ELF-1 (cell line): Measurements from ENCODE around the gene KAZN.

Experiments
- DNase-seq: peaks from one replicate; pipeline ENCODE4 v3.0.0-alpha.2; 2016; ENCODE audit warnings: low read depth, low spot score

Gene KAZN

DNA sequence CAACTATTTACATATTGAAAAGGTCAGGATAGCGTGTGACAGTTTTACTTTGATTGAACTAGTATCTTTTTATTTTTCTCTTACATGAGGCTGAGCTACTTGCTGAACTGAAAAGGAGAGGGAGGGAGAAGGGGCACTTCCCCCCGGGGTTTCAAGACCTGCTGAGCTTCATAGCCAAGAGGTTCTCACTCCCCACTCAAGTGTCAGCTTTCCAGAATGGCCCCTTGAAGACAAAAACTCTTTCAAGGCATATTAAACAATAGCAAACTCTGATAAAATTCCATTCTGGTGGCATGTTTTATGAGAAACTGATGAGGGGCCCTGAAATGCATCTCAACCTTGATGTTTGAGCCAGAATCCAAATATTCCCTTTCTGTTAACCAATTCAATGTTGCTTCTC, 143.0 kb downstream of the KAZN start:
- no peak for DNase-seq

DNA sequence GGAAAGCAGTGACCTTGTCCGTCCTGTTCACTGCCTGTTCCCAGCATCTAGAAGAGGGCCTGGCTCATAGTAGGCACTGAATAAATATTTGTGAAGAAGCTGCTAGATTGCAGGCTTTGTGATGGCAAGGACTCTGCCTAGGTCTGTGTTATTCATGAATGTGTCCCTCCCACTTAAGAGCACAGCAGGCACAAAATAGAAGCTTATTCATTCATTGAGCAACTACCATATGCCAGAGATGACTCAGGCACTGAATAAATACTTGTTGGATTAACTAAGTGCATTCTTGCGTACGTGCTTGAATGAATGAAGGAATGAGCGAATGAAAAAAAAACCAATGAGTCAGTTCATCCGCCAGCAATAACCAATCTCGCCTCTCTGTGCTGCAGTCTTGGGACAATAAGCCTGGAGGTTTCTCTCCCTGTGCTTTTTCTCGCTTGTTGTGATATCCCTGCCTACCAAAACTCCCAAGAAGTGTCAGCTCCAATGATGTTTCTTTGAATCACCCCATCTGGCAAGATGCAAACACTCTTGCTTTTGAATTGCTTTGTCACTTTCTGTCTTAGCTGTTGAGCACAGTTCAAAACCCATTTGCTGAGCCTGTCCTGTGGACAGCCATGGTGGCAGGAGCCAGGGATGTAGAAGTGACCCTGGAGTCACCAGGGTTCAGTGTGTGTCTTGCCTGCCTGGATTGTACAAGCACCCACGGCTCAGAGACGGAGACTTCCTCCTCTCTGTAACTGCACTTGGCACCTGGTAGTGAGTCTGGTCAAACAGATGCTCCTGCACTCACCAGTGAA, 143.9 kb downstream of the KAZN start:
- DNase-seq: peak; percentile 32

DNA sequence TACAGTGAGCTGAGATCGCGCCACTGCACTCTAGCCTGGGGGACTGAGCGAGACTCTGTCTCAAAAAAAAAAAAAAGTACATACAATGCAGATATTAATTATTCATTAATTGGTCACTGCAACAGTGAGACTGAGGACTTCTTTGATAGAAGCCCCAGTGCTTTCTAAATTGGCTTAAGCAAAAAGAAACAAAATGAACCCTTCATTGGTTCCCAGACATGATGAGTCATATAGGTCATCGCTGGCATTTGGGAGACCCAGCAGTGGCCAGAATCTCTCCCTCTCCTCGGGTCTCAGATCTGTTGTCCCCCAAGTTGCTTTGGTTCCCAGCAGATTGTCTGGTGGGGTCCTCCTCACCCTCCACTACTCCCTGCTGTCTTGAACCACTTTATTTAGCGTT, 144.9 kb downstream of the KAZN start:
- no peak for DNase-seq

DNA sequence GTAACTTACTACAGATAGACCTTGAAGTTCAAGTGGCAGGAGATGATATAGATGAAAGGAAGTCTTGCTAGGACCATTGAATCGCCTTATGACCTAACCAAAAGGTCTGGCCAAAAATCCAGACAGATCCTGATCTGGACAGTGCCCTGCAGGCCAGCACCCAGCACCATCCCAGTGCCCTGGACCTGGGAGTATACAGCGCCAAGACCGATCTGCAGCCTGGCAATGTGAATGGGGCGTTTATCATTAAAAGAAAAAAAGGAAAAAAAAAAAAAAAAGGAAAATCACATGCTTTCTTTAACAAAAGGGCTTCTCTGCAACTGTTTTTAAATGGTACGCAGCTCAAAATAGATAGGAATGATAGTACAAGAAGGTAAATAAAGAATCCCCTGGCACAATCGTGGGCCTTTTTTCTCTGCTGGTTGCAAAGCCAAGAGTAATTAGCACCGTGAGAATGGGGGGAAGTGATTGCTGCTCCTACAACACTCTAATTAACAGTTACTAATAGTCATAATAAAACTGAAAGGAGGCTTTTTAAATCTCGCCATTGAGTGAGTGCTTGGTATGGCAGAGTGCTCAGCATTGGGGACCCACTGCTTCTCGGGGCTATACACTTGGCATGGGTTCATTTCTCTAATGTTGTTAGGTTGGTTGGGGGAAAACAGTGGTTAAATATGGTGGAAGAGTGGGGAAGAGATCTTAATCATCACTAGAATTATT, 146.7 kb downstream of the KAZN start:
- DNase-seq: no peak

DNA sequence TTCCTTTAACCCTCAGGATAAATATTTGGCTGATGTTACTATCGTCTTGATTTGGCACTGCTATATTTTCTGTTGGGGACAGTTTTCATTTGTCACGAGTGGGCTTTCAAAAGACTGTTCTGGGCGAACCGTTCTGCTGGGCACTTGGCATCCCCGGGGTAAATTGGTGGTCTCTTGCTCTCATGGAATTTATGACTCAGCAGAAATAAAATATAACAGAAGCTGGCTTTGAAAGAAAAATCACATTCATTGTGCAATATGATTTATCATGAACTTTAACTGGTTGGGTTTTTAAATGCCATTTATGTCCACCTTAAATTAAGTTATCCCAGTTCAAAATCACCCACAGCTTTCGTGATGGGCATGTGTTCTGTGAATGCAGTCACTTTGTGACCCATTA, 147.3 kb downstream of the KAZN start:
- DNase-seq: no peak

DNA sequence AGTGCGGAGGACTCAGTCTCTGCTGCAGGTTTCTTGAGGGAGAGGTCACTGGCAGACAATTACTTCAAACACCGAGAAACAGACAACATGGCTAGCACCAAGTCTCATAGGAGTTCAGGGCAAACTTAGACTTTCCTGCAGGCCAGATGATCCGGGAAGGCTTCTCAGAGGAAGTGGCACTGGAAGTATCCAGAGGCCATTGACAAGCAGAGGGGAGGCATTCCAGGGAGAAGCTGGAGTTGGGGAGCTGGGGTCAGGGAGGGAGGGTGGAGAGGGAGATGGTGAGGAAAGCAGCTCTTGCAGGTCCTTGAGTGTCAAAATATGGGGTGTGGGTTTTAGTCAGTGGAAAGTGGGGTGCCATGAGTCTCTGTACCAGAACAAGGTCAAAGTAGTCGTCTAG, 147.9 kb downstream of the KAZN start:
- DNase-seq: no peak

DNA sequence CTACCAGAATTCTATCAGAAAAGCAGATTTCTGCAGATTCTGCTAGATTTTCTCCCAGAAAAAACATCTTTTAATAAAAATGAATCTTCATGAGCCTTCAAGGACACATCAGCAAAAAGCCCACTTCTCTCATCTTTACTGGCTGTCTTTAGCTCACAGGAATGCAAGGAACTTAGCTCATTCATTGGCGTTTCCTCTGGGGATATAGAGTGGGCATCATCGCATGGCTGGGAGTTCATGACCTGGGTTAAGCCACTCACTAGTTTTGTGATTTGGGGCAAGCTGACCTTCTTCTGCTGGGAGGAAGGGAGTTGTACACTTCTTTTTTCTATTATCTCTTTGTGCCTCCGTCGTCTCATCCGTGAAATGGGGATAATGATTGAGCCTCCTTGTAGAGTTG, 149.7 kb downstream of the KAZN start:
- DNase-seq: no peak

DNA sequence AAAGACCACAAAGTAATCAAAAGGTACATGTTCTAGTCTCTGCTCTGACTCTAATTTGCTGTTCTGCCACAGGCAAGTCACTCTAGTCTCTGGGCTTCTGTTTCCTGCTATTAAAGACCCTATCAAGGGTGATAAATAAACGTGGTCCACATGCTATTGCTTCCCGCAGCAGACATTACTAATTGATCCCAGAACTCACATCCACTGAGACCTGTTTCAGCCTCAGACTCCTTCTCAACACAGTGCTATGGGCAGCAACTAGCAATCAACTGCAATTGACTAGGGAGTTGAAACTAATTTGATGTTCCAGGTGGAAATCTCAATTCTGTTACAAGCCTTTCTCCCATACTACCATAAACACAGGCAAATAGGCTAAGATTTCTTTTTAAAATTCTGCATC, 150.5 kb downstream of the KAZN start:
- DNase-seq: no peak

DNA sequence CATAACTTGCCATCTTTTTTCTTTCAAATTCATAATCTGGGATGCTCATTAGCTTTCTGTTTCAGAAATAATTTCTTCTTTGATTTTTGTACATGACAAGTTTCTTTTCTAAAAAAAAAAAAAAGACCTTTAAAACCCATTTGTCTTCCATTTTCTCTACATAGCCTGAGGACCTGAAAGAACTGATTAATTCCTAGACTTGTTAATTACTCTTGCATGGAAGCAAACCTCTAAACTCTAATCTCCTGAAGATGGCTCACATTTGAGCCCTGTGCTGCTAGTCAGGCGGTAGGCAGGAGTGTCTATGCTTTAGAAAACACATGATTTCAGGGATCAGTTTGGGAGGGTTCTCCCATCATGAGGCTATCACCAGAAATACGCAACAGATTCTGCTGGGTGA, 152.0 kb downstream of the KAZN start:
- no peak for DNase-seq

DNA sequence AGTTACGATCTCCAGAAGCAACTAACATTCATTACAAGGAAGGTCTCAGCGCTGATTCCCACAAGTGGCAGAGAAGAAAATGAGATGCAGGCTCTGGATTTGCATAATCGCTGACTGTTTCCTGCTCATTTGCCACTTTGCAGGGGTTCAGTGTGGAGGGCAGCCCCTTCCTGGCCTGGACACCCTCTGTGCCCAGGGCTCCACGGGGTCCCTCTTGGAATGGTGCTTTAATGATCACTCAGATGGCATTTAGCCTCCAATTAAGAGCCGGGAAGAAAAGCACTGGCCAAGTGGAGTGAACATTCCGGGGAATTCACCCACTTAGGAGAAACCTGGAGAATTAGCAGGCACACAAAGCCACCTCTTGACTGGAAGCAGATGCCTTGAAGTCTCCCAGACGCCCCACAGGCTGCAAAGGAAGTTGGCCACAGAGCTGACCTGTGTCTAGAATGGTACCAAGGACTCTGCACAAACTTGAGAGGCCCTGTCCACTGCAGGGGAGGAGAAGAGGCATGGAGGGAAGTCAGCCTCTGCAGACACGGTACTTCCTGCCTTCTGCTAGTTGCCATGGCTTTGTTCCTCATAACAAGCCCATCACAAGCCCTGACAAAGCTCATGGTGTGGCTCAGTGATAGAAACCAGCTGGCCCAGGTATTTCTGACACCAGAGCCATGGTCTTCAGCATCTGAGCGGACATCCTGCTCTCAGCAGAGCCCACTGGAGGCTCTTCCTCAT, 157.2 kb downstream of the KAZN start:
- peak; percentile 33 for DNase-seq

DNA sequence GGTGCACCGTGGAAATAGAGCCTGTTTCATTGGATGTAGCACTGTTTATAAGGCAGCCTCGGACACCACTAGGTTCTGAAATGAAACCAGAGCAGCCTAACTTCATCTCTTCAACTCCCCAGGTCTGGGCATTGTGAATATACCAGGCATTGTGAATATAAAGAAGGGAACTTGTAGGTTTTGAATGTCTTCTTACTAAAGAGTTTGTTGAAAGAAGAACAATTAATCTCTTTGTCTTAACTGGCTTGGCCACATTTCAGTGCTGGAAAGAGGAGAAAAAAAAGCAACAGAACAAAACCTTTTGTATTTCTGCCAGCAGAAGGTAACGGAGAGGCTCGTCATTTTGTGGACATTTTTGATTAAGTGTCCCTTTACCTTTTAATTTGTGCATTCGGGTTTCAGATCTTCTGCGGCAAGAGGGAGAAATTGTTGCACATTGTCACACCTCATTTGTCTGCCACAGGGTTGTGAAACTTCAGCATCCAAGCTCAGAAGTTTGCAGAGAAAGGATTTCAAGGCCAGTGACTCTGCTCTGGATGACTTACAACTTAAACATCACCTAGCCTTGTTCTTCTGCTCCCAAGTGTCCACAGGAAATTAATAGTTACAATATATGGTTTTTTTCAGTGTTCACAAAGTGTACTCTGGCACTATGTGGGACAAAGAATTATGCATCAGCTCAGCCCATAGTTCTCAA, 158.3 kb downstream of the KAZN start:
- no peak for DNase-seq

DNA sequence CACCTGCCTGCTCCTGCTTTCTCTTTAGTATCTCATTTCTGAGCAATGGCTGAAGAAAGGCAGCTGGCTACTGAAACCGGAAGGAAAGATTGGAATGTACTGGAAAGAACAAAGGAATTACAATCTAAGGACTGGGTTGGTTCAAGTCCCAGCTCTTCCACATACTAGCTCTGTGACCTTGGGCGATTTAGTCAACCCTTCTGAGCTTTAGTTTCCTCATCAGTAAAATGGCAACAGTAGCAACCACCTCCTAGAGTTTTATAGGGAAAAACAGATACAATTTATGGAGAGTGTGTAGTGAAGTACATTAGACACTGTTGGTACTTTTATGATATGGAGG, 158.8 kb downstream of the KAZN start:
- DNase-seq: no peak

DNA sequence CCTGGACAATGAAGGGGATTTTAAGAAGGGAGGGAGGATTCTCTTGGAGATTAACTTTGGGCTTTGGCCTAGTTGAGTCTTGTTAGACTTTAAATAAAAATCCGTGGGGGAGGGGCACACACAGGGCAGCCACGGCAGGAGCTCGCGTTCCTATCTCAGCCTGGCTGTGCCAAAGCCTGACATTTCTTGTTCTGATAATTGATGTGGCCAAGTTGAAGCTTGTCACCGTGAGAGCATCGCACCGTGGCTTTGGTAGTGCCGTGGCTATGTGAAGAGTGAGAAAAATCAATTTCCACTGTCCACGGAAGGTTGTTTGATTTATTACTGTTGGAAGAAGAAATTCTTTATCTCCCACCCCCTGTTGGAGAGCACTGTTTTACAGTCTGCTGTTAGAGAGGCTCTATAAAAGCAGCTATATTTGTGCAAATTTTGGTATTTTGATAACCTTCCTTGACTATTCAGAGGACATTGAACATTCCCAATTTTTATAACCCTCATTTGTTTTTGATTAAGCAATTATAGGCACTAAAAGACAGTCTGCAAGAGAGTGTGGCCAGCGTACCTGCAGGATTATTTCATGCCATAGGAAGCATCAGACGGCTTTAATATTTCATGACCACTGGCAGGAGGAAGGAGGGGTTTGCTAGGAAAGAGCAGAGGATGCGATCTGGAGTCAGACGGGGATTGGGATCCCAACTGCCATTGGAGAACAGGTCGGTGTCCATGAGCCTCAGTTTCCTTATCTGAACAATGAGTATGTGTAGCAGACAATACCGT, 160.7 kb downstream of the KAZN start:
- no peak for DNase-seq

DNA sequence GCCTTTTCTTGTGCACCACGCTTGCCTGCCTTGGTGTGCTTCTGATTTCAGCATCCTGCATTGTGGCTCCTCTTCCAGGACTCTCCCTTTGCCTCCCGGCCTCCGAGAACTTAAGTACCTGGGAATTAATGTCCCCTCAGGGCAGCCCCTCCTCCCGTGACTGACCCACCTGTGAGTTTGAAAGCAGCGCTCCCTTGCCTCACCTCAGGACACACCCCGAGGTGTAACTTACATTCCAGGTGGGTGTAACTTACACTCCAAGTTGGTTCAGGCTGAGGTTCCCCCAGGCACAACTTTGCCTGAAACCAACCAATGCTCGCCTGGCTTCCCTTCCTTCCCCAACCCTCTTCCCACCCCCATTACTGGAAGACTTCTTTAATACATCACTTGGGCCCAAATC, 161.4 kb downstream of the KAZN start:
- peak; percentile 77 for DNase-seq

DNA sequence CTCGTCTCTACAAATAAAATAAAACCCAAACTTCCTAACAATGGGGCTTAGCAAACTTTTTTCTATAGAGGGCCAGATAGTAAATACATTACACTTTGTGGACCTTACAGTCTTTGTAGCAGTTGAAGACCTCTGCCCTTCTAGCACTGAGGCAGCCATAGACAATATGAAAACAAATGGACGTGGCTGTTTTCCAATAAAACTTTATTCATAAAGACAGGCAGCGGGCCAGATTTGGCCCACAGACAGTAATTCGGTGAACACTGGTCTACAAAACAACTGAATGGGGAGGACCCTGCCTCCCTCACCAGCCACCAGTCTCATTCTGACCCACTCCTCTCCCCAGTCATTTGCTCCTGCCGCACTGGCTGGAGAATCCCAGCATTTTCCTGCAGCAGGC, 162.3 kb downstream of the KAZN start:
- no peak for DNase-seq

DNA sequence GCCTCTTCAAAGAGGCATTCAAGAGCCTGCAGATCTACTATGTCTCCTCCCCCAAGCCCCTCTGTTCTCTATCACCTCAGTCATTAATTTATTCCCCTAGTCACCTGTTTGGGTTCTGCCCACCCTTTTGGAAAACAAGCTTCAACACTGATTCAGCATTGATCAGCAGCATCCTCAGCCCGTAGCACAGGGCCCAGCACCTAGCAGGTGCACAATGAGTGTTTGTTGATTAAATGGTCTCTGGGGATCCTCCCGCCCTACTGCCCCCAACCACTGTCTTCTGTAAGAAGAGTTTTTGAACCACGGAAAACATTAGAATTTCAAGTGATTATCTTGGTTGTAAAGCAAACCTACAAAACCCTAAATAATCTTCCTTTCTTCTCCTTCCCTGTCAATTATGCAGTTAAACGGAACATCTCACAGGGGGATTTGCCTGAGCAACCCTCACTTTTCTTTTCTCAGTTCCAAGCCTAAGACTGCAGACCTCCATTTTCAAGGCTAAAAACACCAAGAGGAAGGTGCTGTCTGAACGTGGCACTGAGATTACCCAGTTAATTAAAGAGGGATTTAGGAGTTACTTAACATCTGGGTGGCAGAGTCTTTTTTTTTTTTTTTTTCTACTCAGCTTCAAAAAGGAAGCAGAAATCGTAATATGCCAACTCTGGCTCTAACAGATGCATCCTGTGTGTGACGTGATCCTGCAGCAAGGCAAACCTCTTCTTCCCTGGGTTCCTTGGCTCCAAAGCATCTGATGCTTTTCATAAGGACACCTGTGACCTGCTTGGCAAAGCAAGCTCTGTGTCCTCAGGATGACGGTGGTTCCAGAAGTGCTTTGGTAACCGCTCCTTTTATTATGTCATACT, 163.0 kb downstream of the KAZN start:
- DNase-seq: no peak

DNA sequence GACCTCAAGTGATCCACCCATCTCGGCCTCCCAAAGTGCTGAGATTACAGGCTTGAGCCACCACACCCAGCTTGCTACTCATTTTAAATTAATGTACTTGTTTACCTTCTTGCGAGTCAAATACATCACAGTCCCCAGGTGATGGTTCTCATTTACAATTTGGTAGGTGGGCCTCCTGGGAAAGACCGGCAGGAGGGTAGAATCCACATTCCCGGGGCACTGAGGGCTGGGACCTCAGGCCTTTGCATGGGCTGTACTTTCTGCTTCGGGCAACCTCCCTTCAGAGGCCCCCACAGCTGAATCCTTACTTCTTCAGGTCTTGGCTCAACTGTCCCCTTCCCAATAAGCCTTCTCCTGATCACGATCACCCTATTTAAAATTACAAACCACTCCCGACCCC, 165.5 kb downstream of the KAZN start:
- peak; percentile 31 for DNase-seq

DNA sequence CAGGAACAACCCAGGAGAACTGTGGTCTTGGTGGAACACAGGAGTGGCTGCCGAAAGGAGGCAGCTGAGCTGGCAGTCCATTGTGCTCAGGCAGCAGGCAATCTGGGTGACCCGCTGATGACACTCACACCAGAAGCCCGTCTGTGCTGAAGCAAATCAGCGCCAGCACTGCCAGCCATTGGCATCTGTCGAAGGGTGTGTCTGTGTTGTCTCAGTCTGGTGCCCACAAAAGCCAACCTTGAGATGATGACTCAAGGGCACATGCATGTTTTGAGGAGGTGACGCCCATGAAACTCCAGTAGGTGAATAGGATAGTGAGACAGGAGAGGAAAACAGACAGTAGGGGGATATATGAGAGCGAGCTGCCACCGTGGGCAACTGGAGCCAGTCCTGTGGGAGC, 167.3 kb downstream of the KAZN start:
- DNase-seq: no peak

DNA sequence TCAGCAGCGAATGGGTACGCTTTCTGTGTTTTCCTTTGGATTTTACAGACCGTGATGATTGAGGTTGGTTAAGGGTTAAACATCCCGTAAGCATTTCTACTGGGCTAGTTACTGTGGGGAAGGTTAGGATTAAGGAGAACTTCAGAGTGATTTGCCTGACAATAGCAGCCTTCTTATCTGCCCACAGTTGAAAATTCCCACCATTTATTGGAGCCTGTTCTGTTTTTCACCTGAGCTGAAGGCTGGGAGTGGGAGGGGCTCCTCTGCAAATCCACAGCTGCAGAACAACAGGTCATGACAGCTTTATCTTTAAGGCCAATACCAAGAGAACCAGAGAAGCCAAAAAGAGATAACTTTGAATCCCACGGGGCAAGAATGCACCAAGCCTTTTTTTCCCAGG, 168.6 kb downstream of the KAZN start:
- DNase-seq: peak; percentile 65

DNA sequence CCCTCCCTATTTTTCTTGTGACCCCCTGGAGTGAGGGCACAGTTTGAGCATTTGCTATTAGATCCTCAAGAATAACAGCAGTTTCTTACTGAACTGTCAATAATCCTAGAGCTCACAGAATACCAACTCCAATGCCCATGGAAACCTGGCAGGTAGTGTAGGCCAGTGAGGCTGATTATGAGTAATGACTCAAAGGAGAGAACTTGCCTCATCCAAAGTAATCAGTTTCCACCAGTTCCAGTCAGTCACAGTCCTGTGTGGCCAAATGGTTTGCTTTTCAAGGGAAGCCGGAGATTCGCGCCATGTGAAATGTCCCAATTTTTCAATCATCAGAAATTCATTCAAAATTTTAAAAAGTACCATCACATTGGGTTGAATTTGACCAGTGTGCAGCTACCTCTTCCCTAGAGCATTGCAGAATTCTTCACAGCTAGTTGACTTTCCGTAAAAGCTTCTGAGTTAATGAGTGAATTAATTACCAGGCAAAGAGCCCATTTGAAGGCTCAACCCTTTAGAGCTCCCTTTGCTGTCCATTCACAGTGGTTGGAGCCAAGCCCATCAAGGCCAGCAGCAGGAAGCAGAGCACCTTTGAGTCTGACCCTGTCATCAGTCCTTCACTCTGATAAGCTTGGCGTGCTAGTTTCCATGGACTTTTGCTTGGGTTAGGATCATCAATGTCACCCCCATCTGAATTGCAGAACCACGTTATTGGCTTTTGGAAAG, 170.3 kb downstream of the KAZN start:
- no peak for DNase-seq
